Keratinocyte (primary cell): ENCODE data around the gene HOXC11. TPM values are rescaled to one million over a fixed set of nuclear protein-coding genes. Genes with fewer than 3 reads are reported as not detected.

ENCODE experiments used
- DNase-seq: peaks from one replicate; pipeline ENCODE4 v3.0.0-alpha.2; 2011; ENCODE audit warnings: low read depth, missing footprints, low spot score
- FAIRE-seq: peaks from 2 replicates; lab custom pipeline; 2011; peaks lifted over from hg19 to GRCh38; lab: Jason Lieb, UNC
- H2AFZ ChIP-seq: 2 replicates; pipeline ENCODE4 v1.6.0; 2012; ENCODE audit warnings: low read length, control low read depth, inconsistent platforms; ENCODE audit not compliant: control insufficient read depth
- H3K27ac ChIP-seq: 2 replicates; pipeline ENCODE4 v1.5.1; 2011; ENCODE audit warnings: low read length; ENCODE audit not compliant: control insufficient read depth, insufficient read depth
- H3K27me3 ChIP-seq: 3 replicates; pipeline ENCODE4 v1.6.0; 2011; ENCODE audit warnings: low read length; ENCODE audit not compliant: control insufficient read depth, insufficient read depth; ENCODE audit errors: extremely low read depth
- H3K36me3 ChIP-seq, 2 experiments: 2 replicates in 1 of 2; 3 replicates in 1 of 2; pipeline ENCODE4 v1.5.1; 2011; ENCODE audit warnings: low read length in 2 of 2, mild to moderate bottlenecking in 1 of 2; ENCODE audit not compliant: control insufficient read depth in 2 of 2, insufficient read depth in 2 of 2; ENCODE audit errors: extremely low read depth in 1 of 2
- H3K4me1 ChIP-seq: 3 replicates; pipeline ENCODE4 v1.5.1; 2011; ENCODE audit warnings: low read length; ENCODE audit not compliant: control insufficient read depth, insufficient read depth; ENCODE audit errors: extremely low read depth
- H3K4me2 ChIP-seq: 3 replicates; pipeline ENCODE4 v1.6.0; 2011; ENCODE audit warnings: low read depth, low read length; ENCODE audit not compliant: control insufficient read depth, insufficient read depth; ENCODE audit errors: extremely low read depth
- H3K4me3 ChIP-seq, 3 experiments: fragments of 200-600 bp in 1 of 3; sonication (generic) in 1 of 3; 2 replicates in 2 of 3; 3 replicates in 1 of 3; pipeline ENCODE4 v1.5.1; 2011 to 2016; ENCODE audit warnings: low read length in 3 of 3, mild to moderate bottlenecking in 3 of 3, control low read depth in 2 of 3, inconsistent platforms in 1 of 3, low read depth in 1 of 3, mixed read lengths in 1 of 3, mixed run types in 1 of 3, moderate library complexity in 1 of 3; ENCODE audit not compliant: control insufficient read depth in 2 of 3, insufficient read depth in 2 of 3; ENCODE audit errors: extremely low read depth in 1 of 3
- H3K79me2 ChIP-seq: 2 replicates; pipeline ENCODE4 v1.6.0; 2012; ENCODE audit warnings: low read length; ENCODE audit not compliant: control insufficient read depth, insufficient read depth
- H3K9ac ChIP-seq: 3 replicates; pipeline ENCODE4 v1.6.0; 2011; ENCODE audit warnings: low read length; ENCODE audit not compliant: control insufficient read depth, insufficient read depth; ENCODE audit errors: extremely low read depth
- H3K9me1 ChIP-seq: 3 replicates; pipeline ENCODE4 v1.6.0; 2011; ENCODE audit warnings: low read length; ENCODE audit not compliant: control insufficient read depth, insufficient read depth; ENCODE audit errors: extremely low read depth
- H3K9me3 ChIP-seq: 2 replicates; pipeline ENCODE4 v1.5.1; 2012; ENCODE audit warnings: low read depth, low read length; ENCODE audit not compliant: control insufficient read depth
- H4K20me1 ChIP-seq: 3 replicates; pipeline ENCODE4 v1.6.0; 2011; ENCODE audit warnings: low read length; ENCODE audit not compliant: control insufficient read depth, insufficient read depth; ENCODE audit errors: extremely low read depth
- CTCF ChIP-seq, 3 experiments: IDR thresholded peaks in 1 of 3; conservative IDR thresholded peaks in 1 of 3; optimal IDR thresholded peaks in 1 of 3; 2 replicates in 2 of 3; 3 replicates in 1 of 3; pipeline versions ENCODE3 to v1.5.1; 2011; ENCODE audit warnings: low read length in 3 of 3, mild to moderate bottlenecking in 3 of 3, moderate library complexity in 2 of 3, control low read depth in 1 of 3, inconsistent platforms in 1 of 3; ENCODE audit not compliant: insufficient read depth in 2 of 3; ENCODE audit errors: extremely low read depth in 1 of 3
- EZH2 ChIP-seq: IDR thresholded peaks from one replicate; pipeline ENCODE4 v1.6.1; 2012; ENCODE audit warnings: inconsistent platforms, mild to moderate bottlenecking, low read length, moderate library complexity
- dilution Hi-C: fragments of 300-500 bp; cut with MboI; formaldehyde crosslinking; loops from one replicate; pipeline ENCODE4 v1.7.0; 2020; ENCODE audit warnings: low sequenced_read_pairs; ENCODE audit not compliant: extremely low pct_ligation_motif_present
- polyA plus RNA-seq, 5 experiments: library from polyadenylated mRNA; depleted of rRNA in 3 of 5; stranded (reverse) in 3 of 5; stranded (forward) in 1 of 5; unstranded in 1 of 5; fragments of >200 nt; gene quantifications; 1 replicate in 1 of 5; 2 replicates in 3 of 5; 3 replicates in 1 of 5; pipeline versions ENCODE4 v1.2.1 to v1.2.3, GENCODE V29; 2011 to 2012; ENCODE audit warnings: missing spikeins in 2 of 5, low read depth in 1 of 5, low replicate concordance in 1 of 5

HOXC11 gene
- polyA plus RNA-seq, 1 donor (not counting 4 experiments of a cell fraction or from before 2014, with no cell fraction given): 1.6 TPM

- Histone ChIP-seq H3K36me3 (no peaks in the 10 kb centered on the region), H4K20me1 (no peaks in the 10 kb centered on the region), H3K27ac (peak overlapping the region; percentile 98), H3K4me1 (peaks cover 74% of the 10 kb centered on the region), H3K4me2 (peak overlapping the region; percentile 98), H3K79me2 (peaks cover 89% of the 10 kb centered on the region), H3K9ac (peak overlapping the region; percentile 71), H3K4me3 (peak overlapping the region in 2 of 3 experiments; percentile 55 to 63), H3K9me3 (no peaks in the 10 kb centered on the region), H3K9me1 (no peaks in the 10 kb centered on the region), H2AFZ (no peak overlapping the region), H3K27me3 (no peaks in the 10 kb centered on the region)
- no peak for DNase-seq
- dilution Hi-C loops: no loop called here
- TF ChIP-seq EZH2 (no peak), CTCF (optimal IDR thresholded peaks at IDR 0.05 in 1 of 3, IDR thresholded peaks at IDR 0.05 in 1 of 3, conservative IDR thresholded peaks at IDR 0.05 in 1 of 3; ENCODE audit: extremely low read depth in 1 of 3, insufficient read depth in 2 of 3, low read length in 3 of 3) (no peak)
- no peak for FAIRE-seq
These were observed 51.8 kb downstream of the HOXC11 start for GRCh38 chr12:54024581-54025305.

DNA sequence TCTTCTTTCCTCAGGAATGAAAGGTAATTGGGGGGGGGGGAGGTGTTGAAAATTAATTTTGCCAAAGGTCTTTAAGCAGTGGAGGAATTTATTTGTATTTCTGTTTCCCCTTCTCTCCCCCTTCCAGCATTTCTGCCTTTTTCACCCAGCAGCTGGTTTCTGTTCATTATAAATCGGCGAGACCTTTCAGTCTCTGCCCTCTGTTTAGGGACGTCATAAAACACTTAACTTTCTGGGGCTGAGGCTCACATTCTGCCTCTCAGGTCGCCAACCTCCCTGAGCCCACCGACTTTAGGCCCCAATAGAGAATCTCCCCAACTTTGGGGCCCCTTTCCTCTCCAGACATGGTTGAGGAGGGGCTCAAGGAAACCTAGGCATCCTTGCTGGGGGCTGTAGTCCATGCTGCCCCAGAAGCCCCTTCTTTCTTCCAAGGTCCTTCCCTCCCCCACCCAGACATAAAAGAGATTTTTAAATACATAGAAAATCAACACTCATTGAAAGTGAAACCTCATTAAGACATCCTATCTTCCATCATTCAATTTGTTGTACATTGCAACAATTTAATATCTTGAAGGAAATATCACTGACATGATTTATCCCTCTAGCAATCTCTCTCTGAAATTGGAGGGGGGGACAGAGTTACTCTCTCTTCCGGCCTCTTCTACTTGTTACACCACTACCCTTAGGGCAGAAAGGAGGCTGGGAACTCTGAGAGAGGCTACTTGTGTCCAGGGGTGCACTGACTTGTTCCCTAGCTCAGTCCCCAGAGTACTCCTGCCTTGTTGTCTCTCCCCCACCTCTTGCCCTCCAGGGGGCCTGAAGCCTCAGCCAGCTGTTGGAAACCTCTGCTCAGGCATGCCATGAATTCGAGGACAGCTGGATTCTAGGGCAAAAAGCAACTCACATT, 52.8 kb downstream of the HOXC11 start:
- dilution Hi-C loops: no loop called here
- Histone ChIP-seq H3K27ac (peak overlapping the region; percentile 65), H3K4me1 (peaks cover 66% of the 10 kb centered on the region), H2AFZ (no peak overlapping the region), H3K27me3 (no peaks in the 10 kb centered on the region), H3K9me1 (no peaks in the 10 kb centered on the region), H3K9me3 (no peaks in the 10 kb centered on the region), H4K20me1 (no peaks in the 10 kb centered on the region), H3K79me2 (peaks cover 82% of the 10 kb centered on the region), H3K9ac (peak overlapping the region; percentile 71), H3K4me3 (peak overlapping the region in 2 of 3 experiments; percentile 55 to 56), H3K36me3 (peaks cover 0 to 1% of the 10 kb centered on the region in 2 experiments), H3K4me2 (peak overlapping the region; percentile 98)
- TF ChIP-seq EZH2 (no peak), CTCF (optimal IDR thresholded peaks at IDR 0.05 in 1 of 3, IDR thresholded peaks at IDR 0.05 in 1 of 3, conservative IDR thresholded peaks at IDR 0.05 in 1 of 3; ENCODE audit: extremely low read depth in 1 of 3, insufficient read depth in 2 of 3, low read length in 3 of 3) (no peak)
- DNase-seq (no peak), FAIRE-seq (no peak)
